Measurements from ENCODE around the gene NRCAM.

The NRCAM gene

GRCh38 chr7:108409146-108409545, 47.1 kb downstream of the NRCAM start:
- H3K27me3 ChIP-seq, result no peaks in the 10 kb centered on the region
- no peak overlapping the region for H3K4me3 ChIP-seq (ENCODE audit: low read depth, low read length)
- no peak for TF ChIP-seq CTCF (IDR thresholded peaks at IDR 0.05; ENCODE audit: low read depth, low read length)
- H3K4me1 ChIP-seq, result peaks cover 32% of the 10 kb centered on the region
- H3K9me3 ChIP-seq, result no peaks in the 10 kb centered on the region
- H3K36me3 ChIP-seq, result no peaks in the 10 kb centered on the region; the same call in 1 of the 2 replicates
- no peak for DNase-seq

- H3K4me3 ChIP-seq (ENCODE audit: low read depth, low read length), result no peak overlapping the region
Measured at GRCh38 chr7:108408296-108408991, 47.8 kb downstream of the NRCAM start.

GRCh38 chr7:108407676-108408075, 48.6 kb downstream of the NRCAM start:
- DNase-seq, result no peak
- H3K27me3 ChIP-seq, result no peaks in the 10 kb centered on the region
- H3K4me1 ChIP-seq, result peaks cover 35% of the 10 kb centered on the region
- no peak for TF ChIP-seq CTCF (IDR thresholded peaks at IDR 0.05; ENCODE audit: low read depth, low read length)
- no peak overlapping the region for H3K4me3 ChIP-seq (ENCODE audit: low read depth, low read length)
- H3K36me3 ChIP-seq, result no peaks in the 10 kb centered on the region; the same call in 1 of the 2 replicates
- no peaks in the 10 kb centered on the region for H3K9me3 ChIP-seq

More at GRCh38 chr7:108408296-108408991, 47.8 kb downstream of the NRCAM start:
- no peaks in the 10 kb centered on the region; the same call in 1 of the 2 replicates for H3K36me3 ChIP-seq
- peaks cover 30% of the 10 kb centered on the region; the same call in 1 of the 2 replicates for H3K4me1 ChIP-seq
- H3K27me3 ChIP-seq, result no peaks in the 10 kb centered on the region
- H3K9me3 ChIP-seq, result no peaks in the 10 kb centered on the region
- no peak for DNase-seq
- no peak for TF ChIP-seq CTCF (IDR thresholded peaks at IDR 0.05; ENCODE audit: low read depth, low read length)

- Histone ChIP-seq H3K36me3 (no peaks in the 10 kb centered on the region; the same call in 1 of the 2 replicates), H3K9me3 (no peaks in the 10 kb centered on the region), H3K27me3 (no peaks in the 10 kb centered on the region), H3K4me3 (ENCODE audit: low read depth, low read length) (no peak overlapping the region), H3K4me1 (peaks cover 46% of the 10 kb centered on the region)
- DNase-seq, result no peak
- TF ChIP-seq CTCF (IDR thresholded peaks at IDR 0.05; ENCODE audit: low read depth, low read length), result no peak
Measured at GRCh38 chr7:108406222-108406890, 49.9 kb downstream of the NRCAM start.

- peak overlapping the region; percentile 34 for H3K4me3 ChIP-seq (ENCODE audit: low read depth, low read length)
- H3K9me3 ChIP-seq, result no peaks in the 10 kb centered on the region
- no peaks in the 10 kb centered on the region; the same call in 1 of the 2 replicates for H3K36me3 ChIP-seq
- DNase-seq, result no peak
- TF ChIP-seq CTCF (IDR thresholded peaks at IDR 0.05; ENCODE audit: low read depth, low read length), result no peak
- peaks cover 39% of the 10 kb centered on the region for H3K4me1 ChIP-seq
- no peaks in the 10 kb centered on the region for H3K27me3 ChIP-seq
Measured at GRCh38 chr7:108404509-108405420, 51.5 kb downstream of the NRCAM start.

Measured in BE2C (cell line).